BJ (cell line): Measurements from ENCODE around the gene RALGAPA2. TPM values are rescaled to one million over a fixed set of nuclear protein-coding genes. Genes with fewer than 3 reads are reported as not detected.

Experiments
- CTCF ChIA-PET: fragments of 350-600 bp; formaldehyde crosslinking; extraction: SDS; loops from one replicate; lab custom pipeline; 2021; ENCODE audit warnings: antibody characterized with exemption, inconsistent platforms; lab: Yijun Ruan, JAX
- POLR2A ChIA-PET: fragments of 300-600 bp; sonication (Branson Sonifier 250); formaldehyde crosslinking; extraction: SDS; loops from one replicate; lab custom pipeline; 2021; ENCODE audit warnings: antibody characterized with exemption; lab: Charles Lee
- DNase-seq: peaks from one replicate; pipeline ENCODE4 v3.0.0-alpha.2; 2011; ENCODE audit warnings: low read depth
- H3K27me3 ChIP-seq: 2 replicates; pipeline ENCODE4 v1.6.0; 2011; ENCODE audit warnings: low read length; ENCODE audit not compliant: control insufficient read depth, insufficient read depth
- H3K36me3 ChIP-seq: 2 replicates; pipeline ENCODE4 v1.5.1; 2011; ENCODE audit warnings: low read length; ENCODE audit not compliant: control insufficient read depth, insufficient read depth
- H3K4me3 ChIP-seq: 2 replicates; pipeline ENCODE4 v1.5.1; 2011; ENCODE audit warnings: low read depth, mild to moderate bottlenecking, control low read depth, low read length
- CTCF ChIP-seq: IDR thresholded peaks from 2 replicates; pipeline ENCODE4 v1.5.1; 2011; ENCODE audit warnings: low read depth, mild to moderate bottlenecking, control low read depth, inconsistent platforms, low read length, moderate library complexity; ENCODE audit not compliant: insufficient read depth
- polyA plus RNA-seq: library from polyadenylated mRNA; depleted of rRNA; stranded (reverse); fragments of >200 nt; gene quantifications from 2 replicates; pipeline ENCODE4 v1.2.3, GENCODE V29; 2011

Gene RALGAPA2
- polyA plus RNA-seq, 1 experiment, result 1.4 TPM

- ChIA-PET CTCF (no interaction called here), POLR2A (no interaction called here)
- no peak for DNase-seq
Measured at GRCh38 chr20:20685635-20686034, 26.8 kb downstream of the RALGAPA2 start.

GRCh38 chr20:20683481-20684321 is 28.7 kb downstream of the RALGAPA2 start:
- H3K4me3 ChIP-seq, result no peak overlapping the region
- H3K27me3 ChIP-seq, result no peaks in the 10 kb centered on the region
- no peaks in the 10 kb centered on the region for H3K36me3 ChIP-seq
- no peak for TF ChIP-seq CTCF
- ChIA-PET CTCF (interaction anchor here (1.2 kb wide), 1 partner anchor 11 kb away, joined by 3 read pairs; no protein-coding TSS in a partner anchor), POLR2A (no interaction called here)
- DNase-seq, result no peak

More at GRCh38 chr20:20685635-20686034, 26.8 kb downstream of the RALGAPA2 start:
- TF ChIP-seq CTCF, result no peak
- Histone ChIP-seq H3K4me3 (no peak overlapping the region), H3K27me3 (no peaks in the 10 kb centered on the region), H3K36me3 (no peaks in the 10 kb centered on the region)

- H3K36me3 ChIP-seq, result no peaks in the 10 kb centered on the region
- CTCF ChIA-PET, result no interaction called here
- H3K27me3 ChIP-seq, result no peaks in the 10 kb centered on the region
- POLR2A ChIA-PET, result no interaction called here
- TF ChIP-seq CTCF, result no peak
- H3K4me3 ChIP-seq, result no peak overlapping the region
- no peak for DNase-seq
Measured at GRCh38 chr20:20683020-20683419, 29.4 kb downstream of the RALGAPA2 start.

- TF ChIP-seq CTCF, result no peak
- ChIA-PET POLR2A (no interaction called here), CTCF (no interaction called here)
- H3K27me3 ChIP-seq, result no peaks in the 10 kb centered on the region
- no peak overlapping the region for H3K4me3 ChIP-seq
- DNase-seq, result no peak
- H3K36me3 ChIP-seq, result no peaks in the 10 kb centered on the region
Measured at GRCh38 chr20:20680991-20681508, 31.4 kb downstream of the RALGAPA2 start.

GRCh38 chr20:20679316-20679715 is 33.1 kb downstream of the RALGAPA2 start:
- ChIA-PET CTCF (no interaction called here), POLR2A (no interaction called here)
- Histone ChIP-seq H3K27me3 (no peaks in the 10 kb centered on the region), H3K4me3 (no peak overlapping the region), H3K36me3 (no peaks in the 10 kb centered on the region)
- TF ChIP-seq CTCF, result no peak
- DNase-seq, result no peak
